GM19099 (cell line): ENCODE data around the gene ZG16B.

Experiments used
- POLR2A ChIP-seq: IDR thresholded peaks from 3 replicates; pipeline ENCODE4 v1.6.1; 2011; ENCODE audit warnings: low read depth; ENCODE audit not compliant: insufficient read length; ENCODE audit errors: extremely low read depth

Gene ZG16B

DNA sequence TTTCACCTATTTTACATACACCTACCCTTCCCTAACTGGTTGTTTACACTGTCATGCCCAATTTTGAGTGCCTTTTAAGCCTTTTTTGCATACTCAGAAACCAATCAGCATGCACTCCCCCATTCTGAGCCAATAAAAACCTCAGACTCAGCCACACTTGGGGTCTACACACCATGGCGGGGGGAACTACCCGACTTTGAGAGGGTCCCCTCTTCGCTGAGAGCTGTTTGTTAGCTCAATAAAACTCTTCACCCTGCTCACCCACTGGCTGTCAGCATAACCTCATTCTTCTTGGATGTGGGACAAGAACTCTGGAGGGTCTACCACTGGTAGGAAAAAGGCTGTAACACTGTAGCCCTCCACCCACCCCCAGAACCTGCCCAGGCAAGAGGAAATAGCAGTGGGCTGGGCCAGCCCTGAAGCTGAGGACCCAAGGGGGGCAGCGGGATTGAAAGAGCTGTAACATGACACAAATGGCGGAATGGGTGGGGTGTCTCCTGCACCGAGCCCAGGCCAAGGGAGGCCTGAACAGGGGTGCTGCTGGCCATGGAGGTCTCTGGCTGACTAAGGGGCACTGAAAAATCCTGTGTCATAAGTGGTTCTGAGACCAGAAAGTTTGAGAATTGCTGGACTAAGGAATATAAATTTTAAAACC, 49.9 kb downstream of the ZG16B start:
- TF ChIP-seq POLR2A: no peak
